ENCODE data around the gene XYLT1. TPM values are rescaled to one million over a fixed set of nuclear protein-coding genes. Genes with fewer than 3 reads are reported as not detected.
"Not testable (repeated sequence)": the region's sequence is repeated elsewhere in the genome, so short reads cannot be mapped to it uniquely, and the experiment has no call there.

The XYLT1 gene
- total RNA-seq, 5 donors from 2014 or later (not counting 1 experiment from before 2014, with no cell fraction given) = 25.8 to 70.6 (median 57.8) TPM

GRCh38 chr16:17413508-17413907, 57.3 kb downstream of the XYLT1 start:
- Mint-ChIP-seq H3K9me3 (no peaks in the 10 kb centered on the region), H3K36me3 (peaks cover 15% of the 10 kb centered on the region), H3K27ac (no peak overlapping the region), H3K4me3 (no peak overlapping the region), H3K27me3 (no peaks in the 10 kb centered on the region), H3K4me1 (peaks cover 48 to 71% (median 62%) of the 10 kb centered on the region in 3 donors)
- no peaks in the 10 kb centered on the region for H3K27me3 ChIP-seq (replicated peaks in 1 of 2; ENCODE audit: control insufficient read depth in 2 of 2, extremely low read depth in 1 of 2, insufficient read depth in 2 of 2, low read length in 1 of 2)
- no peak overlapping the region for H3K27ac ChIP-seq (ENCODE audit: low read length)
- POLR2A ChIA-PET = no interaction called here
- peaks cover 7 to 45% of the 10 kb centered on the region in 2 experiments for H3K4me1 ChIP-seq (ENCODE audit: control insufficient read depth in 1 of 2, extremely low read depth in 1 of 2, insufficient read depth in 2 of 2, low read length in 2 of 2)
- DNase-seq (no peak), ATAC-seq (replicated peaks in 1 of 4) (no peak)
- no CpG with 5 or more reads among the region's 4 CpGs for WGBS (ENCODE audit: insufficient coverage)
- H3K4me3 ChIP-seq (ENCODE audit: control insufficient read depth in 1 of 2, extremely low read depth in 1 of 2, low read length in 1 of 2) = no peak overlapping the region
- peaks cover 3% of the 10 kb centered on the region in 2 donors for H3K36me3 ChIP-seq (ENCODE audit: control insufficient read depth in 2 of 2, extremely low read depth in 1 of 2, insufficient read depth in 1 of 2, low read length in 1 of 2)
- H3K9me3 ChIP-seq = no peaks in the 10 kb centered on the region
- CTCF ChIA-PET = no interaction called here

DNA sequence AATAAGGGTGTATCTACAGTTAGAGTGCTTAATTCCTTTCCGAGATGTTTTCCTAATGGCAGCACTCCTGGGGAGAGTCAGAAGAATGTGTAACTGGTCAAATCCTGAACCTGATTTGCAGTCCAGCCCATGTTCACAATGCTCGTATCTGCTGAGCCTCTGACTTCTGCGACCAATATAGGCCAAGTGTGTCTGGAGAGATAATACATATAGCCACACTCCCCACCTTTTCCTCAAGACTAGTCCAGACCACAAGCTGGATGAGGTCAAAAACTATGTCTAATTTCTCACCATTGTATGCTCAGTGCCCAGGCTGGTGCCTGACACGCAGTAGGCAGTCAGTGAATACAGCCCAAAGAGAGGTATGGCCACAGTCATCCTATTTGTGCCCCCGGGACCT, 58.0 kb downstream of the XYLT1 start:
- Histone ChIP-seq H3K36me3 (ENCODE audit: control insufficient read depth in 2 of 2, extremely low read depth in 1 of 2, insufficient read depth in 1 of 2, low read length in 1 of 2) (peaks cover 3% of the 10 kb centered on the region in 2 donors), H3K4me3 (ENCODE audit: control insufficient read depth in 1 of 2, extremely low read depth in 1 of 2, low read length in 1 of 2) (no peak overlapping the region), H3K9me3 (no peaks in the 10 kb centered on the region), H3K27ac (ENCODE audit: low read length) (no peak overlapping the region), H3K27me3 (replicated peaks in 1 of 2; ENCODE audit: control insufficient read depth in 2 of 2, extremely low read depth in 1 of 2, insufficient read depth in 2 of 2, low read length in 1 of 2) (no peaks in the 10 kb centered on the region), H3K4me1 (ENCODE audit: control insufficient read depth in 1 of 2, extremely low read depth in 1 of 2, insufficient read depth in 2 of 2, low read length in 2 of 2) (peaks cover 7 to 45% of the 10 kb centered on the region in 2 experiments)
- no CpG with 5 or more reads among the region's 5 CpGs for WGBS (ENCODE audit: insufficient coverage)
- H3K27me3 Mint-ChIP-seq = no peaks in the 10 kb centered on the region
- CTCF ChIA-PET = no interaction called here
- POLR2A ChIA-PET = no interaction called here
- no peak overlapping the region for H3K27ac Mint-ChIP-seq
- DNase-seq = no peak
- H3K36me3 Mint-ChIP-seq = peaks cover 22% of the 10 kb centered on the region
- no peak overlapping the region for H3K4me3 Mint-ChIP-seq
- no peak for ATAC-seq (replicated peaks in 1 of 4)
- H3K4me1 Mint-ChIP-seq = peaks cover 45 to 69% (median 60%) of the 10 kb centered on the region in 3 donors
- no peaks in the 10 kb centered on the region for H3K9me3 Mint-ChIP-seq

GRCh38 chr16:17412221-17412620, 58.5 kb downstream of the XYLT1 start:
- Mint-ChIP-seq H3K9me3 (no peaks in the 10 kb centered on the region), H3K27me3 (no peaks in the 10 kb centered on the region), H3K27ac (no peak overlapping the region), H3K36me3 (peaks cover 26% of the 10 kb centered on the region), H3K4me3 (no peak overlapping the region), H3K4me1 (peaks cover 39 to 63% (median 55%) of the 10 kb centered on the region in 3 donors)
- ATAC-seq (replicated peaks in 1 of 4) = no peak
- no peak overlapping the region for H3K27ac ChIP-seq (ENCODE audit: low read length)
- whole genome bisulfite sequencing (ENCODE audit: insufficient coverage) = 100% methylated on average over 4 of the region's 7 CpGs
- DNase-seq = no peak
- no peaks in the 10 kb centered on the region for H3K9me3 ChIP-seq
- ChIA-PET POLR2A (no interaction called here), CTCF (no interaction called here)
- no peaks in the 10 kb centered on the region for H3K27me3 ChIP-seq (replicated peaks in 1 of 2; ENCODE audit: control insufficient read depth in 2 of 2, extremely low read depth in 1 of 2, insufficient read depth in 2 of 2, low read length in 1 of 2)
- no peak overlapping the region for H3K4me3 ChIP-seq (ENCODE audit: control insufficient read depth in 1 of 2, extremely low read depth in 1 of 2, low read length in 1 of 2)
- H3K4me1 ChIP-seq (ENCODE audit: control insufficient read depth in 1 of 2, extremely low read depth in 1 of 2, insufficient read depth in 2 of 2, low read length in 2 of 2) = peaks cover 7 to 41% of the 10 kb centered on the region in 2 experiments
- peaks cover under 1 to 6% of the 10 kb centered on the region in 2 donors for H3K36me3 ChIP-seq (ENCODE audit: control insufficient read depth in 2 of 2, extremely low read depth in 1 of 2, insufficient read depth in 1 of 2, low read length in 1 of 2)

DNA sequence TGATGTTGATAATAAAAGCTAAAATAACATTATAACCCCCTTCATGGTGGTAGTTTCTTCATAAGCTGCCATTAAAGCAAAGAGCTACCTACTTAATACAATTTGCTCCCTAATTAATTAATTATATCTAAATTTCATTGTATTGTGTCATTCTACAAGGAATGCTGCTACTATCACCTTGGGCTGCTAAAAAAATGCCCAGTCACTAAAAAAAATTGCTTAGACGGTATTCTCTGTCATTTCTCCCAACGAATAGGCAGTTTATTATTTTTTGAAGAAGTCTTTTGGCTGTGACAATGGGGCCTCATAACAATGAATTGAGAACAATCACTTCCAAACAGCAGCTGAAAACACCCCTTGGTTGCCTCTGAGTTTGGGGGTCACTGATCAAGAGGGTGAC, 59.5 kb downstream of the XYLT1 start:
- CTCF ChIA-PET = no interaction called here

DNA sequence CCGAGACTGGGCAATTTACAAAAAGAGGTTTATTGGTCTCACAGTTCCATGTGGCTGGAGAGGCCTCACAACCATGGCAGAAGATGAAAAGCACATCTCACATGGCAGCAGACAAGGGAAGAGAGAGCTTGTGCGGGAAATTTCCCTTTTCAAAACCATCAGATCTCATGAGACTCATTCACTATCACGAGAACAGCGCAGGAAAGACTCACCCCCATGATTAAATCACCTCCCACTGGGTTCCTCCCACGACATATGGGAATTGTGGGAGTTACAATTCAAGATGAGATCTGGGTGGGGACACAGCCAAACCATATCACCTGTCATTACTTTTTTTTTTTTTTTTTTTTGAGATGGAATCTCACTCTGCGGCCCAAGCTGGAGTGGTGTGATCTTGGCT, 60.4 kb downstream of the XYLT1 start:
- H3K9me3 Mint-ChIP-seq; H3K27ac ChIP-seq (ENCODE audit: low read length); H3K27me3 Mint-ChIP-seq; ATAC-seq (replicated peaks in 1 of 4); H3K36me3 ChIP-seq (ENCODE audit: control insufficient read depth in 2 of 2, extremely low read depth in 1 of 2, insufficient read depth in 1 of 2, low read length in 1 of 2); CTCF ChIA-PET; H3K27me3 ChIP-seq (replicated peaks in 1 of 2; ENCODE audit: control insufficient read depth in 2 of 2, extremely low read depth in 1 of 2, insufficient read depth in 2 of 2, low read length in 1 of 2); DNase-seq; POLR2A ChIA-PET; H3K4me3 Mint-ChIP-seq; H3K9me3 ChIP-seq; H3K4me3 ChIP-seq (ENCODE audit: control insufficient read depth in 1 of 2, extremely low read depth in 1 of 2, low read length in 1 of 2): not testable (repeated sequence)
- peaks cover 26% of the 10 kb centered on the region for H3K36me3 Mint-ChIP-seq
- 100% methylated on average over 2 of the region's 6 CpGs for WGBS (ENCODE audit: insufficient coverage)
- H3K27ac Mint-ChIP-seq = peak overlapping the region in 1 of 2 donors; percentile 1
- peaks cover 0 to 24% of the 10 kb centered on the region in 2 experiments for H3K4me1 ChIP-seq (ENCODE audit: control insufficient read depth in 1 of 2, extremely low read depth in 1 of 2, insufficient read depth in 2 of 2, low read length in 2 of 2)
- H3K4me1 Mint-ChIP-seq = peaks cover 20 to 48% (median 36%) of the 10 kb centered on the region in 3 donors

More for the DNA sequence above, 59.5 kb downstream of the XYLT1 start:
- no peak for DNase-seq
- H3K4me3 Mint-ChIP-seq = no peak overlapping the region
- Histone ChIP-seq H3K27ac (ENCODE audit: low read length) (no peak overlapping the region), H3K27me3 (replicated peaks in 1 of 2; ENCODE audit: control insufficient read depth in 2 of 2, extremely low read depth in 1 of 2, insufficient read depth in 2 of 2, low read length in 1 of 2) (no peaks in the 10 kb centered on the region), H3K4me1 (ENCODE audit: control insufficient read depth in 1 of 2, extremely low read depth in 1 of 2, insufficient read depth in 2 of 2, low read length in 2 of 2) (peaks cover 0 to 33% of the 10 kb centered on the region in 2 experiments), H3K36me3 (ENCODE audit: control insufficient read depth in 2 of 2, extremely low read depth in 1 of 2, insufficient read depth in 1 of 2, low read length in 1 of 2) (peaks cover 0 to 6% of the 10 kb centered on the region in 2 donors), H3K4me3 (ENCODE audit: control insufficient read depth in 1 of 2, extremely low read depth in 1 of 2, low read length in 1 of 2) (no peak overlapping the region), H3K9me3 (no peaks in the 10 kb centered on the region)
- no peaks in the 10 kb centered on the region for H3K9me3 Mint-ChIP-seq
- peaks cover 26% of the 10 kb centered on the region for H3K36me3 Mint-ChIP-seq
- ATAC-seq (replicated peaks in 1 of 4) = no peak
- no CpG with 5 or more reads among the region's 2 CpGs for WGBS (ENCODE audit: insufficient coverage)
- peaks cover 30 to 56% (median 45%) of the 10 kb centered on the region in 3 donors for H3K4me1 Mint-ChIP-seq
- no peaks in the 10 kb centered on the region for H3K27me3 Mint-ChIP-seq
- POLR2A ChIA-PET = no interaction called here
- H3K27ac Mint-ChIP-seq = no peak overlapping the region

DNA sequence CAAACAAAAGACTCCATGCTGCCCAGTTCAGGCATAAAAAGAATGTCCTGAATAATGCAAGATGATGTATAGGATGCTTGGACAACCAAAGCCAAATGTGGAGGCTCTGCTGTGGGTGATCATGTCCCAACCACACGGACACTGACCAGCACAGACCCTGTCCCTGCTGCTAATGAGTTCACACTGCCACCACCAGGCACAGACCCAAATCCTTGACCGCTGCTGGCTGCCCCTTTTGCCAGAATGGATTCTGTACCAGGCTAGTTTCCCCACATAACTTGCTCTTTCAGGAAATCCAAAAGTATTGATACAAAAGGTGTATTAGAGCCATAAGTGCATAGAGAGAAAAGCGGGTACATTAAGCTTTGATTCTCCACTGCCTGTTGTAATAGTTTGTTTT, 60.9 kb downstream of the XYLT1 start:
- peaks cover 17 to 44% (median 36%) of the 10 kb centered on the region in 3 donors for H3K4me1 Mint-ChIP-seq
- H3K27ac ChIP-seq (ENCODE audit: low read length) = no peak overlapping the region
- H3K27me3 ChIP-seq (replicated peaks in 1 of 2; ENCODE audit: control insufficient read depth in 2 of 2, extremely low read depth in 1 of 2, insufficient read depth in 2 of 2, low read length in 1 of 2) = no peaks in the 10 kb centered on the region
- DNase-seq = no peak
- no peaks in the 10 kb centered on the region for H3K9me3 Mint-ChIP-seq
- WGBS (ENCODE audit: insufficient coverage) = 94% methylated on average over 2 of the region's 3 CpGs
- H3K27me3 Mint-ChIP-seq = no peaks in the 10 kb centered on the region
- H3K36me3 ChIP-seq (ENCODE audit: control insufficient read depth in 2 of 2, extremely low read depth in 1 of 2, insufficient read depth in 1 of 2, low read length in 1 of 2) = peaks cover 0 to 6% of the 10 kb centered on the region in 2 donors
- ATAC-seq (replicated peaks in 1 of 4) = no peak
- POLR2A ChIA-PET = no interaction called here
- H3K9me3 ChIP-seq = no peaks in the 10 kb centered on the region
- H3K36me3 Mint-ChIP-seq = peaks cover 26% of the 10 kb centered on the region
- no peak overlapping the region for H3K4me3 ChIP-seq (ENCODE audit: control insufficient read depth in 1 of 2, extremely low read depth in 1 of 2, low read length in 1 of 2)
- H3K4me1 ChIP-seq (ENCODE audit: control insufficient read depth in 1 of 2, extremely low read depth in 1 of 2, insufficient read depth in 2 of 2, low read length in 2 of 2) = peaks cover 0 to 20% of the 10 kb centered on the region in 2 experiments
- peak overlapping the region in 1 of 2 donors; percentile 1 for H3K27ac Mint-ChIP-seq
- CTCF ChIA-PET = interaction anchor here in 1 of 2 donors (0.7 kb wide), 1 partner anchor 232 kb away, joined by 4 read pairs; no protein-coding TSS in a partner anchor
- H3K4me3 Mint-ChIP-seq = no peak overlapping the region

Measured in T-cell (primary cell).